Adrenal gland (tissue), 5 donors: ENCODE measurements around the gene BCAT1.

ENCODE experiments used
- CTCF ChIP-seq, 6 experiments: fragments of 450-650 bp in 4 of 6; fragments of 200-600 bp in 2 of 6; sonication (generic) in 1 of 6; IDR thresholded peaks; 1 replicate in 5 of 6; 2 replicates in 1 of 6; pipeline versions ENCODE4 v1.5.1 to v1.8.0; 2016 to 2021; ENCODE audit warnings: antibody characterized with exemption in 6 of 6, mild to moderate bottlenecking in 2 of 6, moderate library complexity in 1 of 6
- POLR2A ChIP-seq, 2 donors: fragments of 450-650 bp; IDR thresholded peaks; one replicate each; pipeline ENCODE4 v1.6.1; 2017; ENCODE audit warnings: antibody characterized with exemption in 2 of 2, mild to moderate bottlenecking in 2 of 2, moderate library complexity in 1 of 2
- donor health status: DM: no; HTN: no; CAD: no.

DNA sequence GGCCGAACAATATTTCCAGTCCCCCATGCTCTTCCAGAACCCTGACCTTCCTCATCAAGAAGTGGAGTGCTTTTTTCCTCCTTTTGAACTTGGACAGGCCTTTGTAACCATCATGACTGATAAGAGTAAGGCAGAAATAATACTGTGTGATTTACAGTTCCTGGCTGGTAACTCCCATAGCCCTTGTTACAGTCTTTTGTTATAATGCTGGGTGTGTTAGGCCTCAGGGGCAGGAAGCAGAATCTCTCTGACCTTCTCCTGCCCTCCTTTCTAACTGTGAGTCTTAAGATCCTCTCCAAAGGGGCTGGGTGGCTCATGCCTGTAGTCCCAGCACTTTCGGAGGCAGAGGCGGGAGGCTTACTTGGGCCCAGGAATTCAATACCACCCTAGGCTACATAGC, 59.5 kb downstream of the BCAT1 start:
- TF ChIP-seq CTCF (IDR thresholded peaks at IDR 0.05) = no peak
- no peak for TF ChIP-seq POLR2A (IDR thresholded peaks at IDR 0.05)
